NCI-H2107 treated with DMSO at 0.1 percent for 48 hours (cell line): ENCODE data around the gene FANCC.
A peak's percentile ranks its signal among the peaks of the same experiment; 100 is the strongest.
"Not testable (repeated sequence)": the region's sequence is repeated elsewhere in the genome, so short reads cannot be mapped to it uniquely, and the experiment has no call there.

Experiments used
- DNase-seq: peaks from one replicate; lab custom pipeline; 2025; ENCODE audit not compliant: unreplicated experiment; lab: John Stamatoyannopoulos, UW

Gene FANCC

DNA sequence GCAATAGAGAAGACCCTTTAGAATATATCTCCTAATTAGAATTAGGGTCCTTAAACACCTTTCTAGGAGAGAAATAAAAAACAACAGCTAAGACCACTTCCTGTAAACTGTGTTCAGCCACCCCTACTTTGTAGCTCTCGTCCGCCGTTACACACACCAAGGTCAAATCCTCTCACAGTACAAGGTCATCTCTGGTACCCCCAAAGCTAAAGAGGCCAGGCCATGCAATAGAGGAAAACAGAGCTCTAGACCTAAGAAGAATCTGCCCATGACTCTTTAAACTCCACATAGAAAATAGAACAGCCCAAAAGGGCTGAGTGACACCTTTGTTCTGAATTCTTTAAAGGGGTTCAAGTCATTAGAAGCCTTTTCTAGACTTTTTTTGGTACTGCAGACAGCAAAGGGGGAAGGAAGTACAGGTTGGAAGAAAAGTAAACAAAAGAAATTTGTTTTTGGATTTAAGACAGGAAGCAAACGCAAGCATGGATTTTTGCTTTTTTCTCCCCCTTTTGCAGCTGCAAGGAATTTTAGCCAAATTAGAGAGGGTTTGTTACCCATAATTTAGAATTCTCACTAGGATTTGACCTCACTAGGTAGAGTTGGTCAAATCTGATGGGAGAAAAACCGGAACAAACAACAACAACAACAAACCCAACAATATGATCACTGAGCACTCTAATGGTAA is 13.4 kb upstream of the FANCC start:
- no peak for DNase-seq

DNA sequence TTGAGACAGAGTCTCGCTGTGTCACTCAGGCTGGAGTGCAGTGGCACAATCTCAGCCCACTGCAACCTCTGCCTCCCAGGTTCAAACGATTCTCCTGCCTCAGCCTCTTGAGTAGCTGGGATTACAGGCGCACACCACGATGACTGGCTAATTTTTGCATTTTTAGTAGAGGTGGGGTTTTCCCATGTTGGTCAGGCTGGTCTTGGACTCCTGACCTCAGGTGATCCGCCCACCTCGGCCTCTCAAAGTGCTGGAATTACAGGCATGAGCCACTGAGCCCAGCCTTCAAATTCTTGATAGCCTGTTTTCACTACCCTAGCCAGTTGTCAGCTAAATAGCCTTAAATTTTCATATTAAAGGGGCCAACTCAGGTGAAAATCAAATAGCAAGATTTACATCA is 11.6 kb upstream of the FANCC start:
- DNase-seq = not testable (repeated sequence)

DNA sequence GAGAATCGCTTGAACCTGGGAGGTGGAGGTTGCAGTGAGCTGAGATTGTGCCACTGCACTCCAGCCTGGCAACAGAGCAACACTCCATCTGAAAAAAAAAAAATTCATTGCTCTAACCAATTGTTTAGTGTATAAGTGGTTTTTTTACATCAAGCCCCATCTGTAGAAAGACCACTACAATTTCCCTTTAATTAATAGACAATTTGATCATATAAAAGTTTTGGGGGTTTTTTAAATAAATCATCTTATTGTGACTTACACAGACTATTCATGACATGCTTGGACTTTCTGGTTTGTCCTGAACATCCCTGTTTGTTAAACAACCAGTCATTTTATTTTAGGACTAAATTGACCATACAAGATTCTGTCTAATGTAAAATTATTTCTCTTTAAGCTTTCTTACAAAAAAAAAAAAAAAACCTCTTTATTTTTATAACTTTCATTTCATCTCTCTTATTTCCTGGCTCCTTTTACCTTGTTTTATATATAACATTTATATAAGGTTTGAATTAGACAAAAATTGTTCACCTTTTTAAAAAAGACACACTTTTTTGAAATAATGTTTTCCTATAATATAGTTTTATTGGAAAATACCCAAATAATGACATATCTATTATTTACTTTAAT is 9.8 kb upstream of the FANCC start:
- DNase-seq = no peak

DNA sequence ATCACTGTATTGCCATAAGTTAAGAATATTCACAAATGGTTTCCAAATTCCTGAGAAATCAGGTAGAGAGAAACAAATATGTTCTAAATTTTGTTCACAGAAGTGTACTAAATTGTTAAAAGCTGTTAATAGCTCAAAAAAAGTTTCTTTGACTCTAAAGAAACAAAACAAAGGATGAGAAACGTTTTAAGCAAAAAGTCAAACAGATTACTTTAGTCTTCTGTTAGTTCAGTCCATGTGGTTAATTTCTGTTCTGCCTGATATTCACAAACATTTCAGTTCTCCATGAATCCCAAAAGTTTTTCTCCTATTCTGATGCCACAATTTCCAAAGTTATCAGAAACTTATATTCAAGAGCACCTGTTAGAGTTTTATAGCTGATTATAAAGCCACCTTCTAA is 7.7 kb upstream of the FANCC start:
- DNase-seq = no peak

DNA sequence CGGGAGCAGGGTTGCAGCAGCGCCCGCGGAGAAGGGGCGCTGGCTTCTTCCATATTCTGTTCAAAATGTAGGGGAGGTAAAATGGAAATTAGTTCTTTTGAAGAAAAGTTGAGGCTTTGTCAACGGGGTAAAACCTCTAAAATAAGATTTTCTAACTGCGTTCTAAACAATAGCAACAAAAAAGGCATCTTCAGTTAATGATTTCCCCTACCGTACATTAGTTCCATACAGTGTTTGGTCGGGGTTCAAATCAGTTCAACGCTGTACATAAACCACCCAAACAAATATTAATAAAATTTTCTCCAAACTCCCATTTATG is 343 bp upstream of the FANCC start:
- DNase-seq = no peak

DNA sequence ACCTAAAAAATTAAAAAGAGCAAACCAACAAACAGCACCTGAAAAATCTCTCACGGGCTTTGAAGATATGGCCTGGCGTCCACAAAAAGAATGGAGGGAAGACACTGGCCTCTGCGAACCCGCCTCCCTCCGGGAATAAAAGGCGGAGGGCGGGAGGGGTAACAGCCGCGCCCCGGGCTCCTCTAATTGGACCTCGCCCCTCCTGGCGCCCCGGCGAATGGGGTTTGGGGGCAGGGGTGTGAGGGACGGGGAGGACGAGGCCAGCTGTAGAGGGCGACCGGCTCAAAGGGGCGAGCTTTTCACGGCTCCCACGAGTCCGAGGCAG is 753 bp downstream of the FANCC start:
- DNase-seq = peak; percentile 37

DNA sequence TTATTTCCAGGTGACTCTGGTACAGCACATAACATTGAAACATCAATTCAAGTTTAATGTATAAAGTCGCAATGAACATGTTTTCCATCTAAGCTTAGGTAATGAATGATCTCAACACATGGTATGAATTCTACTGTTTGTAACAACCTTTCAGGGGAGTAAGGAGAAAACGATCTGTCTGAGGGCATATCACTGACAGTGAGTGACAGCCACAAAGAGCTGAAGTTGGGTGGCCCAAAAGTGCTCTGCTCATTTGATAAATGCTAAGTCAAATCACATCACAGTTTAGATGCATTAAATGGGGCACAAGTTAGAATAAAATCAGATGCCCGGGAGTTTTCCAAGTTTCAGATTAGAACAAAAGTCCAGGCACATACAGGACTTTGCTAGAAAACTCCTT is 1.2 kb downstream of the FANCC start:
- no peak for DNase-seq

DNA sequence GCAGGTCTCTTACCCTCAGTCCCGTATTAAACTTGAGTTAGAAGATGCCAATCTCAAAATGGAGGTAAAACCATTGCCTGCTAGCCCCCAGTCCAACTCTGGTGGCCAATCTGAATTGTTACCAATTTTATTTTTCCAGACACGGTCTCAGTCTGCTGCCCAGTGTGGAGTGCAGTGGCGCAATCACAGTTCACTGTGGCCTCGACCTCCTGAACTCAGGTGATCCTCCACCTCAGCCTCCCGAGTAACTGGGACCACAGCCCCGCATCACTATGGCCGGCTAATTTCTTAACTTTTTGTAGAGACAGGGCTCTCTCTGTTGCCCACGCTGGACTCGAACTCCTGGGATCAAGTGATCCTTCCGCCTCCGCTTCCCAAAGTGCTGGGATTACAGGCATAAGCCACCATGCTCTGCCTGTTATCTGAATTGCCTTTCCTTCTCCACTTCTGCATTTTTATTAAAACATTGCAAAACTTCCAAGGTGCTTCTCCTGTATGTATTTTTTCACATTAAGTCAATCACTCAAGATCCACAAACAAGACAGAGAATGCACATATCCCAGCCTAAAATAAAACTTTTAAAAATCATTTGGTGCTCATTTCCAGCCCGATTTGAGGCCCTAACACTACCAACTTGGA is 2.3 kb downstream of the FANCC start:
- no peak for DNase-seq

DNA sequence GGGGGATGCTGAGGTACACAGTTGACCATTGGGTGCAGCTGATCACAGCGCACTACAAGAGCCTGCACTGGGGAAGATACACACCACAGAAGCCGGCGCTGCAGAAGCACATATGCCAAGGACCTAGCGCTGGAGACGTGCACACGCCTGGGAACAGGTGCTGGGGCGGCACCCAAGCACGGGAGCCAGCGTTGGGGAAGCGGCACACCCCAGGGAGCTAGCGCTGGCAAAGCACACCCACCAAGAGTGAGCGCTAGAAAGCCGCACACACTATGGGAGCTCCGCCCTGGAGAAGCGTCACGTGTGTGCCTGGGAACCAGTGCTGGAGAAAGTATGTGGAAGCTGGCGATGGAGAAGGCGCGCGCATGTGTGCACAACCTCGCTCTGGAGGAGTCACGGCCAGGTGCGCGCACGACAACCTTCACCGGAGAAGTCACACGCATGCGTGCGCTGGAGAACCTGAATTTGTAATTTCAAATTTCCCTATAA is 4.5 kb downstream of the FANCC start:
- peak; percentile 90 for DNase-seq

DNA sequence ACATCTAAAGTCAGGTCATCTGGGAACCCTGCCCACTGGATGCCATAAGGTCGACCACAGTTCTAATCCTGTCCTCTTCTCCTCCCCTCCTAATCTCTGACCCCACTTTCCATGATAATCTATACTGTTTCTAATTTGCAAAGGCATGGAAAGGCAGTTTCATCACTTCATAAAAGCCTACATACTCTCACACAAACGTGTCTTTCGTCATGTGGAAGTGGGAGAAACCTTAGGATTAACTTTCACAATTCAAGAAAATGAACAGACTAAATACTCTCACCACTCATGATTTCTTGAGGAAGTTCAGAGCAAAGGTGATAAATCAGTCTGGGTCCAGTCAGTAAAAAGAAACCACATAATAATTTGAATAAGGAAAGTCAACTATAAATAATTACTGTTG is 5.5 kb downstream of the FANCC start:
- DNase-seq = no peak

DNA sequence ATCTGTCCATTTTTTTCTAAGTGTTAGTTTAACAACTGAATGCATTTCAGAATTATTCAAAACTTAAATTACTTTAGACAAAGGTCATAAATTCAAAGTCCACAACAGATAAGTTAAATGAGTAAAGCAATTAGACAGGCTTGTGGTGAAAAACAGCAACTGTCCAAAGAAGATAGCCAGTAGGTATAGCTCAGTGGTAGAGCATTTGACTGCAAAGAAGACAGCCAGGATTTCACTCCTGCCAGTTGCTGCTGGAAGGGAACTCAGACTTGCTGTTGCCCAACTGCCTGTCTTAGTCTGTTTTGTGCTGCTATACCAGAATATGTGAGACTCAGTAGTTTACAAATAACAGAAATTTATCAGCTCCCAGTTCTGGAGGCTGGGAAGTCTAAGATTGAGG is 10.0 kb downstream of the FANCC start:
- no peak for DNase-seq

DNA sequence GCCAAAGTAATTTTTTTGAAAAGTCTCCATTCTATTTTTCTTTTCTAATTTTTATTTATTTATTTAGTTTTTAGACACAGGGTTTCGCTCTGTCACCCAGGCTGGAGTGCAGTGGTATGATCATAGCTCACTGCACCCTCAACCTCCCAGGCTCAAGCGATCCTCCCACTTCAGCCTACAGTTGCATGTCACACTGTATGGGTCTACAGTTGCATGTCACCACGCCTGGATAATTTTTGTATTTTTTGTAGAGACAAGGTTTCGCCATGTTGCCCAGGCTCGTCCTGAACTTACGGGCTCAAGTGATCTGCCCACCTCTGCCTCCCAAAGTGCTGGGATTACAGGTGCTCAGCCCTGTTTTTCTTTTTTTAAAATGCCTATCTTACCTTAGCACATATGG is 10.7 kb downstream of the FANCC start:
- DNase-seq = no peak

DNA sequence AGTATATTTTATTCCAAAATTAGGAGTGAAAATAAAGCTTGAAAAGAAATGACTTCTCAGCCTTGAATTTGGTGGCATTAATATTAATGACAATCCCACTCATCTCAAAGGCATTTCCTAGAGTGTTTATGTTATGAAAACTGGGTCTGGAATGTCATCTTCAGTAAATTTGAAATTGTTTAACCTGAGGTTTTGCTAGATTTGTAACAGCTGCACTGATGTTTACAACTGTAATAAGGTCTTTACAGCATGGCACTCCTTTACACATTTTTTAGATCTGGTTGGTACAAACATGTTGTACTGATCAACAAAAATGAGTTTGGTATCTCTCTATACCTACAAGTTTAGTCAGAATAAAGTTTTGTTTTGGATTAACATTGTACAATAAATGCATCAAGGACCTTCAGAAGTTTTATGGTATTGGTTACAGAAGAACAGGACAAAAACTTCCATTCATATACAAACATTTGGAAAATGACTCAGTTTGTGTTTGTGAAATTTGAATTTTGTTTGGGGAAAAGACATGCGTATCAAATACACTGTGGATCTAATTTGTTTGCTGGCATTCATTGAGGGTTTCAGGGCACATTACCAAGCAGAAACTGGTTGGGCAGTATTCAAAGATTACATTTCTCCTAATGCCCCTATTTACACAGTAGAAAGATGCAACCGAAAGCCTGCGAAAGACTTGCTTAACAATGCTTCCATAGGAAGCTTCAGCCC is 11.6 kb downstream of the FANCC start:
- no peak for DNase-seq

DNA sequence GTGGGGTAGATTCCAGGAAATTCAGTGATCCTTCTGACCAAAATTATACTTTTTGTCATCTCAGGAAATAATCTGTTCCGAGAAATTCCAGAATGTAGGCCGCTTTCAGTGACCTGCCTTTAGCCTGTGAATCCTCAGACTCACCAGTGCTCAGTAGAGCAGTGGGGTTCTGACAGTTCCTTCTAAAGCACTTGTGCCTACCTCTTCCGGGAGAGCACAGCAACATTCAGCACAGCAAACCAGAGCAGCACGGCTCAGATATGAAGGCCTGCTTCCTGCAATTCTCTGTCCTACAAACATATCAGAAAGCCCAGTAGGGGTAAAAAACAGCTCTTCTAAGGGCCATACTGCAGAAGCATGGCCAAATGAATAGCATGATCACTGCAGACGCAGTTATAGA is 15.0 kb downstream of the FANCC start:
- no peak for DNase-seq

DNA sequence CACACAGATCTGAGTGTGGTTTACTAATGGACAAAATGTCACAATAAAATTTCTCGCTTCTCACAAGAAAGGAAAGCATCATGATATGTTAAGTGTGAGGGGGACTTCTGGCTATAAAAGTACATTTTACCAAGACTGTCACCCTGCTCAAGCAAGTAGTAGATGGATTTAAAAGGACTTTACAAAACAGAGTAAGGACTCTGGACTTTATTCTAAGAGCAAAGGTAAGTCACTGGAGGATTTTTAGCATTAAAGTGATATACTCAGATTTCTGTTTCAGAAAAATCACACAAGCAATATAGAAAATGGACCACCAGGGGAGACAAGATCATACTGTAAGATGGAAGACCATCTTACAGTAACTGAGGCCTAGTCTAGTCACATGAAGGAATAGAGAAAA is 19.7 kb downstream of the FANCC start:
- no peak for DNase-seq

DNA sequence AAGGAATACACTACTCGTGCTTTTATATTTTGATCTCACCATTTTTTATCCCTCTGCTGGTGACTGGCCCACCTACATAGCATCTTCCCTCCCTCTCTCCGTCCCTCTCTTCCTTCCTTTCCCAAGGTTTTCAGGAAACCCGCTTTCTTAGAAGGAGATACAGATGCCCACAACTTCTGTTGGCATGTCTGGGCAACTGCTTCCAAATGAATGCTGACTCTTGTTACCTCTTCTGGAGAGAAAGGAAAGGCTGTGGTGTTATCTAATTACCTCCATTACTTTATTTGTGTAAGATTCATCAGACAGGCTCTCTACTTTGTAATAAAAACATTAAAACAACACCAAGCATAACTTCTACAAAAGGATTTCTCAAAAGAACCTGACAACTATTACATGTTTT is 20.2 kb downstream of the FANCC start:
- DNase-seq = peak; percentile 4

DNA sequence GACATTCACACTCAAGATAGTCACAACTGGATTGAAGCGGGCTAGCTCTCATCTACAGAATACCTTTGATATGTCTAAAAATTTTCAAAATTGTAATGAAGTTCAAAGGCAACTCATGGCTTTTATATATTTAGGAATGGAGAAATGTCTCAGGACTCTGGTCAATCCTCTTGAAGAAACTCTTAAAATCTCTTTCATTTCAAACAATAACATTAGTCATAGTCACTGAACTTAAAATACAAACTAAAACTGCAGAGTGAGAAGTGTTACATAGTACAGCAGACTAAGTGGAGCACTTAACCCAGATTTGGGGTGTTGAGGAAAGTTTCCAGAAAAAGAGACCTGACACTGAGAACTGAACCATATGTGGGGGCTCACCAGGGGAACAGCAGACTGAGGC is 20.7 kb downstream of the FANCC start:
- no peak for DNase-seq

DNA sequence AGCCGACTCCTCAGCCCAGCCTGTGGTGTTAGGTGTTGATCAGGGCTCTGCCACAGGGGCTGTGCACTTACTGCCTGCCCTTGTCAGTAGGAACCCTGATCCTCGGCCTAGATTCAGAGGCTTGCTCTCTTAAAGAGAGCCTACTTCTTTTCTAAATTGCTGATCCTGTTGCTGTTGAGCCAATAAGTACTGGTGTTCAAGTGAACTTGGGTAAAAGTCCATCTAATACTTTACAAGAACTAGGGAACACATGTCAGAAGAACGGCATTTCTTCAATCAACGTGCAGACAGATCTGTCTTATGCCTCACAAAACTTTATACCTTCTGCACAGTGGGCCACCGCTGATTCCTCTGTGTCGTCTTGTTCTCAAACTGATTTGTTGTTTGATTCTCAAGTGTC is 24.2 kb downstream of the FANCC start:
- DNase-seq = not testable (repeated sequence)

DNA sequence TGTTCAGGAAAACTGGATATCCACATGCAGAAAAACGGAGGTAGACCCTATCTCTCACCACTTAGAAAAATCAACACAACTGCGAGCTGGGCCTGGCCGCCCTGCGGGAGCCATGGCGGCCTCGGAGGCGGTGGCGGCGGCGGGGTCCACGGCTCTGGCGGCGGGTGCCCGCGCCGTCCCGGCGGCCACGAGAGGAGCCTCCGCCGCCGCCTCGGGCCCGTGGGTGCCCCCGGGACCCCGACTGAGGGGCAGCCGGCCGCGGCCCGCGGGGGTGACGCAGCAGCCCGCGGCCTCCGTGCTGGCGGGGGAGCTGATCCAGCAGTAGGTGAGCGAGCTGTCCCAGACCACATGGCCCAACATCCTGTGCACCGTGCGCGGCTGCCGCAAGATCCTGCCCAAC is 25.3 kb downstream of the FANCC start:
- DNase-seq = no peak

DNA sequence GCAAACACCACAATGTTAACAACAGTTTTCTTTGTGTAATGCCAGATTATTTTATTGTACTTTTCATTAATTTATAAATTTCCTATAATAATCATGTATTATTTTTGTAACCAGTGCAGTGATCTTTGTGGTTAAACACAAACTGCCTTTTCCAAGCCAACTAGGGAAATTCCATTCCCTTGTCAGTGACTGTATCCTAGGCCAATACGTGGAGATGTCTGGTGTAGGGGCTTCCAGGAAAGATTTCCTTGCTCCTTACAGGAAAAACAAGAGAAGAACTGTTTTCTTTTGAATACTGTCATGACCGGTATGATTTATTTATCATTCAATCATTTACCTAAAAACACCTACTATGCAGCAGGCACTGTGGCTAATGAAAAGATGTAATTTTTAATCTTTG is 31.4 kb downstream of the FANCC start:
- DNase-seq = no peak

DNA sequence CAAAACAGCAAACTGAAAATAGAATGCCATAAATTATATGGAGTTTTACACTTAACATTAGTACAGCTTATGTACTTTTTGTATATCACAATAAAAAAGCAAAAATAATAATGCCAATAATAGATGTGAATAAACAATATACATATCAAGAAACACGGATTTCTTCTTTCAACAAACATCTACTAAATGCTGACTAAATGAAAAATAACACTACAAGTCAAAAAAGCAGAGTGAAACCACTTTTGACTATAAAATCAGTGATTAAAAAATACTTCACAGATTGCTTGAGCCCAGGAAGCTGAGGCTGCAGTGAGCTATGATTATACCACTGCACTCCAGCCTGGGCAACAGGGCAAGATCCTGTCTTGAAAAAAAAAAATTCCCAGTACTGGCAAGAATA is 32.2 kb downstream of the FANCC start:
- DNase-seq = no peak
